ENCODE measurements around the gene IFI27L1.

GRCh38 chr14:94104731-94105130 lies 23.6 kb downstream of the IFI27L1 start:
- no peak for TF ChIP-seq CTCF (IDR thresholded peaks at IDR 0.05)
- no peak for TF ChIP-seq ZFX (IDR thresholded peaks at IDR 0.05; ENCODE audit: borderline replicate concordance)
